CD4-positive, alpha-beta T cell treated with Interleukin-6 for 4 hours (primary cell): ENCODE results near the gene SDC1.

Experiments used
- DNase-seq: peaks from one replicate; pipeline ENCODE4 v3.0.0-alpha.2; 2020; ENCODE audit warnings: mixed read lengths

The SDC1 gene

DNA sequence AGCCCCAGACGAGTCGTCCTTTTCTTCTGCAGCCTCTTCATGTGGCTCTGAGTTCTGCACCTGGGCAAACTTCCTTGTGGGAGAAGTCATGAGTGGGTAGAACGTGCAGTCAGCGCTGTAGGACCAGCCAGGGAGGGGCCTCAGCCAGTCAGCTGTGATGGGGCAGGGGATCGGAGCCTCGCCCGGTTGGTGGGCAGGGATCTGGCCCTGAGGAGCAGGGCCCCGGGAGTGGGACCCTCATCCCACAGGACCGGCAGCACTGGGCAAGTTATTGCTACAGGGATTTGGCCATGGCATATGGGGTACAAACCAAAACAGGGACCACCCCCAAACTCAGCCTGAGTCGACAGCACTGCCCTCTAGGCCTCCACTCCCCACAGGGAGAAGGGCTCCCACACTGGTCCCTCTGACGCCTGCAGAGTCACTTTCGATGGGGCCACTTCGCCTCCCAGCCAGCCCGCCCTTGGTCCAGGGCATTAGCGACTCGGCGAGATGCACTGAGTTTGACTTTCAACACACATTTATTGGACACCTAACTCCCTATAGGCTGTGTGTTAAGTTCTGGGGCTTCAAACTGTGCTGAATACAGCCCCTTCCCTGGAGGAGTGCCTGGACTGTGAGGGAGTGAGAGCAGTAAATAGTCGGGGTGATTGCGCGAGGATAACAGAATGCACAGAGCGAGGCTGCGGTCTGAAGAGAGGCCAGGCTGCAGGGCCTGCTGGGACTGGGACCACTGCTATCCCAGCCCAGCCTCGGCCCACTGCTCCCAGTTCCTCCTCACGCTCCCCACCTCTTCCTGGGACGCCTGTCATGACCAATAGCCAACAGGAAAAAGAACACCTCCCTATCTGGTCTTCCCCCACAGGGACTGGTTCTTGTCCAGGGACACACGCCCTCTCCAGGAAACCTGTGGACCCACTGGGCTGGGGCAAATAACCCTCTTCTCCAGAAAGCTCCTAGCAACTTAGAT, 55.9 kb downstream of the SDC1 start:
- no peak for DNase-seq

- no peak for DNase-seq
These were observed 56.7 kb downstream of the SDC1 start for GRCh38 chr2:20168048-20168726.

DNA sequence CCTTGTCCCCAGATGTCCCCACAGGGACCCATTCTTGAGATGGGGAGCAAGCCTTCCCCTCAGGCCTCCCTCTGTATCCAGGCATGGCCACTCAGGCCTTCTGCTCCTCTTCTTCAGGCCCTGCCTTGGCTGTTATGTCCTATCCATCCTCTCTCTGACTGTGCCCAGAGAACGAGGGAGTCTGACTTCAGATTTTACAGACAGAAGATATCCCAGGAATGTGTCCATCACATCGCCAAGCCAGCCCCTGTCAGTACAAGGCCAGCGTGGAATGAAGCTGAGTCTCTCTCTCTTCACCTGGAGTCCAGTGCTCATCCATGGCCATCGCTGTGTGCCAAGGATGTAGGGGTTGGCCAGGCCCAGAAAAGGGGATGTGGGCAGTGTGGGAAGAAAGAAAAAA, 57.6 kb downstream of the SDC1 start:
- DNase-seq: no peak

DNA sequence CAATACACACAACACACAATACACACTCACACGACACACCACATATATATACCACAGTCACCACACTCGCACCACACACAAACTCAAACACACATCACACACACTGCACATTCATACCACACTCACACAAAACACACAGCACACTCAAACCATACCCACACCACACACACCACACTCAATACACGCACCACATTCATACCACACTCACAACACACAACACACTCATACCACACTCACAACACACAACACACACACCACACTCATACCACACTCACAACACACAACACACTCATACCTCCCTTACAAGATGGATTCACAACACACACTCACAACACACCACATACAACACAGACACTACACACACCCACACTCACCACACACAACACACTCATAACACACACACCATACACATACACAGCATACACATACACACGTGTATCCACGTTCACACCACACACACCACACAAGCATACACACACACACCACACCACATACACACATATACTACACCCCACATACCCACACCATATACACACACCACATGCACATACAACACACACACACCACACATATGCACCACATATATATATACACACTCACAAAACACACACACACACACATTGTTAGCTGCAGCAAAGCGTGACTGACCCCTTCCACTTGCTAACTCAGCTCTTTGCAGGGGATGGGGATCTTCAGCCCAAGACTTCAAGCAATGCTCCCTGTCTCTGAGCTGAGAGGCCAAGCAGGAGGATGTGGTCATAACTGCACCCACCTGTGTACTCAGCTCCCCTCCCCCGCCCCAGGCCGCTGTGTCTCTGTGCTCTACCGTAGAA, 59.0 kb downstream of the SDC1 start:
- no peak for DNase-seq

DNA sequence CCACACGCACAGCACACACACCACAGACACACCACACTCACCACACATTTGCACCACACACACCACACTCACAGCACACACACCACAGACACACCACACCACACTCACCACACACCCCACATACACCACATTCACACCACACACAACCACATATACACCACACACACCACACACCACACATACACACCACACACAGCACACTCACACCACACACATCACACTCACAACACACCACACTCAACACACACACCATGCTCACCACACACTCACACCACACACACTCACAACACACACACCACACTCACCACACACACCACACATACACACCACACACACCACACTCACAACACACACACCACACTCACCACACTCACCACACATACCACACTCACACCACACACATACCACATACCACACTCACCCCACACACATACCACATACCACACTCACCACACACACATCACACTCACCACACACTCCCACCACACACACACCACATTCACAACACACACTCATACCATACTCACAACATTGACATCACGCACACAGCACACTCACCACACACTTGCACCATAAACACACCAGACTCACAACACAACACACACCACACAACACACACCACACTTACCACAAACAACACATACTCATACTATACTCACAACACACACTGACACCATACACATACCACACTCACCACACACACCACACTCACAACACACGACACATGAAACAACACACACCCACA, 60.0 kb downstream of the SDC1 start:
- no peak for DNase-seq

GRCh38 chr2:20164061-20164733, 60.7 kb downstream of the SDC1 start:
- no peak for DNase-seq

GRCh38 chr2:20159411-20160070, 65.4 kb downstream of the SDC1 start:
- DNase-seq: no peak

DNA sequence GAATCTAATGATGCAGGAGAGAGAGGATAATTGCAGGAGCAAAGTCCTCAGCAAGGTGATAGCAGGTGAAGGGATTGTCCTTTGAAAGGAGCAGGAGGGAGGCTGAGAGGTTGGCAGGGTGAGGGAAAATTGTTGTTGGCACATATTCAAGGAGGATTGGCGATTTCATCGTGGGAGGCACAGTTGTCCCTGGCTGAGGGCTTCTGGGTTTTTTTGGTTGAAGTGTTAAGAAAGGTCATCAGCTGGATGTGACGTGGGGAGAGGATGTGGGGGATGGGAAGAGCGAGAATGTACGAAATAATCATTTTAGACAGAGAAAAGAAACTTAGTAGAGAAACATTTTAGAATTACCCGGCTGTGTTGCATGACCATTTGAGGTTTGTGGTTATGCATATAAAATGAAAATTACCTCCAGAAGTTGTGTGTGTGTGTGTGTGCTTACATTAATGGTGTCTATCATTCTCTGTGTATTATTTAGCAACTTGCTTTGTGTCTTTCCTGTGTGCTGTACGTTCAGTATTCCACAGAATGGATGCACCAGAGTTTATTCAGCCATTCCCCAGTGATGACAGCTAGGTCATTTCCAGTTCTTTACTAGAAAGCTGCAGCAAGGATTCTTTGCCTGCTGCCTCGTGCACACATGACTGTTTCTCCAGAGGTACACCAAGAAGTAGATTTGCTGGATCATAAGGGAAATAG, 67.6 kb downstream of the SDC1 start:
- DNase-seq: no peak

GRCh38 chr2:20156836-20157192, 68.1 kb downstream of the SDC1 start:
- no peak for DNase-seq

- no peak for DNase-seq
These were observed 68.7 kb downstream of the SDC1 start for GRCh38 chr2:20156076-20156759.

GRCh38 chr2:20153131-20153851, 71.6 kb downstream of the SDC1 start:
- DNase-seq: no peak

DNA sequence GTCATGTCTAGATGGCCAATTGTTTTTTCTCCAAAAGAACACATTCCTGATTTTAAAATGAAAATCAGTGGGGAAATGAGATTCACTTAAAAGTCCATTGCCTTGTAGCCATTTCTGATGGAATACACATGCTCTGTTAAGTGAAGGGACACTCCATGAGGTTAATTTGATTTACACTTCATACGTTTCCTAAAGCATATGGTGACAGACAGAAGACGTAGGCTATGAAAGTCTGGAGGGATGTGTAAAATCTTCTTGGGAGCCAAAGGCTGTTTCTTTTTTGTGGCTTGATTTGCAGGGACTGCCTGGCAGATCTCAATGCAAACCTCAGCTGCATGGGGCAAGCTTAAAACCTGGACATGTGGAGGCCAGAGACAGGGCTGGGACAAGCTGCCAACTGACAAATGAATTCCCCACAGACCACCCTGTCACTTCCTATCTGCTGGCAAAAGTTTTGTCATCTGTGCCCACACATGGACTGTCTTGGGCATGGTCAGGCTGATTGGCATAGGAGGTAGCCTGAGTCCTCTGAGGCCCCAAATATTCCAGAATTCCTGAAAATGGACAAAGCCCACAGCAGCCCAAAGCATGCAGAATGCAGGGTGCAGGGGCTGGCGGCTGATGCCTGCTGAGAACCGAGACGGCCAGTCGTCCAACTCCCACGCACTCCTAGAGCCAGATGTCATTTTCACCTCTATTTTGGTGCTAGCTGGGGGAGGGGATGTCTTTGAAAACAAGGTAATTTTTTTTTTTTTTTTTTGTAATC, 73.9 kb downstream of the SDC1 start:
- no peak for DNase-seq
